H1 (cell line): Measurements from ENCODE around the gene GRIN2B. TPM values are rescaled to one million over a fixed set of nuclear protein-coding genes. Genes with fewer than 3 reads are reported as not detected.
A peak's percentile ranks its signal among the peaks of the same experiment; 100 is the strongest.

Experiments
- CTCF ChIA-PET: fragments of 300-600 bp; sonication (Branson Sonifier 250); formaldehyde crosslinking; loops from one replicate; lab custom pipeline; 2021; ENCODE audit not compliant: partially characterized antibody; lab: Charles Lee
- POLR2A ChIA-PET: fragments of 300-600 bp; sonication (Branson Sonifier 250); formaldehyde crosslinking; loops from one replicate; lab custom pipeline; 2021; ENCODE audit warnings: inconsistent platforms; ENCODE audit not compliant: partially characterized antibody; lab: Charles Lee
- DNase-seq, 2 experiments: peaks; one replicate each; pipeline versions ENCODE4 v3.0.0 to v3.0.0-alpha.2; 2010 to 2022; ENCODE audit warnings: low spot score in 2 of 2, low read depth in 1 of 2, mixed read lengths in 1 of 2
- FAIRE-seq: peaks from 2 replicates; lab custom pipeline; 2011; peaks lifted over from hg19 to GRCh38; lab: Jason Lieb, UNC
- H2AFZ ChIP-seq: 2 replicates; pipeline ENCODE4 v1.8.1; 2012; ENCODE audit warnings: low read length, inconsistent platforms
- H2AK5ac ChIP-seq: 2 replicates; pipeline ENCODE4 v1.6.1; 2013; ENCODE audit warnings: low read depth, low read length
- H2BK120ac ChIP-seq: replicated peaks from 2 replicates; pipeline ENCODE3; 2013; ENCODE audit warnings: low read depth, low read length, inconsistent platforms
- H2BK12ac ChIP-seq: 2 replicates; pipeline ENCODE4 v1.6.1; 2013; ENCODE audit warnings: low read depth, low read length
- H2BK15ac ChIP-seq: 2 replicates; pipeline ENCODE4 v1.6.1; 2013; ENCODE audit warnings: low read length
- H2BK20ac ChIP-seq: 2 replicates; pipeline ENCODE4 v1.6.1; 2013; ENCODE audit warnings: low read length
- H2BK5ac ChIP-seq: 2 replicates; pipeline ENCODE4 v1.6.1; 2013; ENCODE audit warnings: low read depth, low read length
- H3K14ac ChIP-seq: 2 replicates; pipeline ENCODE4 v1.6.1; 2013; ENCODE audit warnings: inconsistent platforms; ENCODE audit not compliant: insufficient read length
- H3K18ac ChIP-seq: 2 replicates; pipeline ENCODE4 v1.6.1; 2013; ENCODE audit warnings: low read length; ENCODE audit errors: extremely low read depth
- H3K23ac ChIP-seq: 2 replicates; pipeline ENCODE4 v1.6.1; 2013; ENCODE audit warnings: inconsistent platforms; ENCODE audit not compliant: insufficient read length
- H3K23me2 ChIP-seq: 2 replicates; pipeline ENCODE4 v1.6.1; 2013; ENCODE audit warnings: low read depth, low read length
- H3K27ac ChIP-seq: 2 replicates; pipeline ENCODE4 v1.6.1; 2011; ENCODE audit warnings: low read depth, low read length, inconsistent platforms
- H3K27me3 ChIP-seq, 4 experiments: replicated peaks in 1 of 4; 1 replicate in 1 of 4; 2 replicates in 3 of 4; pipeline versions ENCODE4 v1.6.1 to v1.8.1; 2011 to 2013; ENCODE audit warnings: low read length in 3 of 4, mild to moderate bottlenecking in 3 of 4, inconsistent platforms in 2 of 4, mixed read lengths in 2 of 4, moderate library complexity in 1 of 4; ENCODE audit not compliant: control insufficient read depth in 3 of 4, insufficient read depth in 3 of 4; ENCODE audit errors: extremely low read depth in 1 of 4
- H3K36me3 ChIP-seq, 4 experiments: 2 replicates each; pipeline versions ENCODE4 v1.6.1 to v1.8.1; 2011 to 2013; ENCODE audit warnings: mild to moderate bottlenecking in 4 of 4, low read length in 3 of 4, moderate library complexity in 2 of 4, control low read depth in 1 of 4, inconsistent platforms in 1 of 4; ENCODE audit not compliant: insufficient read depth in 4 of 4, control insufficient read depth in 2 of 4
- H3K4ac ChIP-seq: replicated peaks from 2 replicates; pipeline ENCODE3; 2013; ENCODE audit warnings: low read length, low read depth, mixed read lengths, inconsistent platforms; ENCODE audit not compliant: insufficient read length
- H3K4me1 ChIP-seq, 4 experiments: replicated peaks in 1 of 4; 1 replicate in 1 of 4; 2 replicates in 3 of 4; pipeline versions ENCODE4 v1.6.1 to v1.8.1; 2011 to 2013; ENCODE audit warnings: low read length in 3 of 4, inconsistent platforms in 2 of 4, mixed read lengths in 1 of 4; ENCODE audit not compliant: insufficient read depth in 4 of 4, control insufficient read depth in 3 of 4
- H3K4me2 ChIP-seq, 2 experiments: 2 replicates each; pipeline versions ENCODE4 v1.6.1 to v1.8.1; 2011 to 2013; ENCODE audit warnings: low read depth in 2 of 2, low read length in 2 of 2, control low read depth in 1 of 2, inconsistent platforms in 1 of 2, mild to moderate bottlenecking in 1 of 2; ENCODE audit not compliant: insufficient read depth in 1 of 2
- H3K4me3 ChIP-seq, 4 experiments: fragments of 200-600, 300-600 bp in 1 of 4; sonication (generic), shearing (Covaris generic), sonication (Bioruptor Twin) in 1 of 4; 2 replicates each; pipeline versions ENCODE4 v1.5.1 to v1.8.1; 2011 to 2016; ENCODE audit warnings: low read length in 4 of 4, low read depth in 3 of 4, control low read depth in 2 of 4, inconsistent platforms in 2 of 4, mild to moderate bottlenecking in 2 of 4, mixed read lengths in 1 of 4, moderate library complexity in 1 of 4; ENCODE audit not compliant: insufficient read depth in 2 of 4; ENCODE audit errors: extremely low read depth in 1 of 4
- H3K56ac ChIP-seq: replicated peaks from 2 replicates; pipeline ENCODE3; 2013; ENCODE audit warnings: low read depth, mild to moderate bottlenecking, mixed read lengths, low read length, inconsistent platforms; ENCODE audit not compliant: insufficient read length
- H3K79me1 ChIP-seq: 2 replicates; pipeline ENCODE4 v1.6.1; 2013; ENCODE audit warnings: low read depth, low read length, control low read depth
- H3K79me2 ChIP-seq, 2 experiments: 2 replicates each; pipeline versions ENCODE4 v1.6.1 to v1.8.1; 2012 to 2013; ENCODE audit warnings: low read length in 2 of 2, mild to moderate bottlenecking in 2 of 2, inconsistent platforms in 1 of 2; ENCODE audit not compliant: insufficient read depth in 2 of 2, control insufficient read depth in 1 of 2
- H3K9ac ChIP-seq, 4 experiments: replicated peaks in 1 of 4; 1 replicate in 1 of 4; 2 replicates in 3 of 4; pipeline versions ENCODE4 v1.6.1 to v1.8.1; 2011 to 2013; ENCODE audit warnings: low read depth in 3 of 4, low read length in 3 of 4, control low read depth in 2 of 4, mild to moderate bottlenecking in 2 of 4, moderate library complexity in 2 of 4, inconsistent platforms in 1 of 4; ENCODE audit errors: extremely low read depth in 1 of 4
- H3K9me3 ChIP-seq, 2 experiments: 2 replicates each; pipeline versions ENCODE4 v1.6.1 to v1.8.1; 2012 to 2013; ENCODE audit warnings: mild to moderate bottlenecking in 2 of 2, moderate library complexity in 2 of 2, control low read depth in 1 of 2, inconsistent platforms in 1 of 2, low read depth in 1 of 2, low read length in 1 of 2, mixed read lengths in 1 of 2; ENCODE audit not compliant: insufficient read depth in 2 of 2
- H4K20me1 ChIP-seq, 2 experiments: replicated peaks in 1 of 2; 2 replicates each; pipeline versions ENCODE3 to v1.8.1; 2011 to 2013; ENCODE audit warnings: inconsistent platforms in 2 of 2, low read length in 2 of 2, mild to moderate bottlenecking in 1 of 2; ENCODE audit not compliant: insufficient read depth in 2 of 2, control insufficient read depth in 1 of 2
- H4K5ac ChIP-seq: 2 replicates; pipeline ENCODE4 v1.6.1; 2013; ENCODE audit warnings: low read length, low read depth, mixed read lengths, inconsistent platforms; ENCODE audit not compliant: insufficient read length
- H4K8ac ChIP-seq: 2 replicates; pipeline ENCODE4 v1.8.0; 2013; ENCODE audit warnings: mild to moderate bottlenecking, moderate library complexity, low read length, inconsistent platforms; ENCODE audit not compliant: insufficient read depth; ENCODE audit errors: extremely low read depth
- H4K91ac ChIP-seq: replicated peaks from 2 replicates; pipeline ENCODE3; 2013; ENCODE audit warnings: low read length, mixed read lengths, inconsistent platforms; ENCODE audit not compliant: insufficient read length
- BACH1 ChIP-seq: IDR thresholded peaks from 2 replicates; pipeline ENCODE4 v1.6.1; 2012; ENCODE audit warnings: low read length, improper control_type of control experiment
- BCL11A ChIP-seq, 2 experiments: IDR thresholded peaks; one replicate each; pipeline ENCODE4 v1.6.1; 2011; ENCODE audit warnings: low read depth in 2 of 2, low read length in 2 of 2, mild to moderate bottlenecking in 2 of 2
- GABPA ChIP-seq: IDR thresholded peaks from 2 replicates; pipeline ENCODE4 v1.6.1; 2011; ENCODE audit warnings: mild to moderate bottlenecking, low read length, moderate library complexity, borderline replicate concordance; ENCODE audit not compliant: insufficient read depth
- POLR2A ChIP-seq, 2 experiments: IDR thresholded peaks; 1 replicate in 1 of 2; 2 replicates in 1 of 2; pipeline ENCODE4 v1.6.1; 2011; ENCODE audit warnings: low read depth in 2 of 2, low read length in 2 of 2, mild to moderate bottlenecking in 2 of 2; ENCODE audit errors: control extremely low read depth in 1 of 2
- POLR2AphosphoS5 ChIP-seq: IDR thresholded peaks from 2 replicates; pipeline ENCODE4 v1.6.1; 2011; ENCODE audit warnings: low read depth, low read length
- RAD21 ChIP-seq, 2 experiments: IDR thresholded peaks in 1 of 2; conservative IDR thresholded peaks in 1 of 2; 2 replicates each; pipeline ENCODE4 v1.6.1; 2011; ENCODE audit warnings: low read depth in 2 of 2, low read length in 2 of 2, improper control_type of control experiment in 1 of 2, inconsistent platforms in 1 of 2, mild to moderate bottlenecking in 1 of 2, moderate library complexity in 1 of 2
- RBBP5 ChIP-seq: IDR thresholded peaks from 2 replicates; pipeline ENCODE4 v1.7.1; 2012; ENCODE audit warnings: low read depth, mild to moderate bottlenecking, inconsistent platforms, low read length, moderate library complexity, borderline replicate concordance
- SRF ChIP-seq: IDR thresholded peaks from 2 replicates; pipeline ENCODE4 v1.6.1; 2011; ENCODE audit warnings: mild to moderate bottlenecking, low read depth, low read length, moderate library complexity
- TAF1 ChIP-seq: IDR thresholded peaks from 2 replicates; pipeline ENCODE4 v1.6.1; 2011; ENCODE audit warnings: mild to moderate bottlenecking, low read depth, low read length
- TBP ChIP-seq: IDR thresholded peaks from 2 replicates; pipeline ENCODE4 v1.6.1; 2011; ENCODE audit warnings: low read depth, low read length, improper control_type of control experiment
- WGBS, 2 experiments: shearing (Covaris generic) in 1 of 2; methylation state at CpG; one replicate each; pipeline versions ENCODE4 v1.1.6 to v1.1.7; 2013 to 2015; ENCODE audit warnings: low lambda C conversion rate in 2 of 2, mixed read lengths in 2 of 2, inconsistent platforms in 1 of 2, low coverage in 1 of 2, missing lambda C conversion rate in 1 of 2; ENCODE audit not compliant: insufficient replicate concordance in 2 of 2, insufficient coverage in 1 of 2, insufficient read length in 1 of 2; ENCODE audit errors: extremely low coverage in 1 of 2, missing lambda C conversion rate in 1 of 2; 5-methylcytosine and 5-hydroxymethylcytosine counted together
- polyA plus RNA-seq, 7 experiments: library from polyadenylated mRNA; depleted of rRNA in 3 of 7; stranded (reverse) in 5 of 7; unstranded in 2 of 7; fragments of >200 nt in 5 of 7; fragments of 200-250 nt in 2 of 7; gene quantifications; 1 replicate in 5 of 7; 2 replicates in 1 of 7; 4 replicates in 1 of 7; pipeline versions ENCODE4 v1.2.1 to v1.2.3, GENCODE V29; 2011 to 2013; ENCODE audit warnings: missing spikeins in 2 of 7, mixed read lengths in 2 of 7
- total RNA-seq: library from RNA; stranded (reverse); fragmentation: NEBNext Ultra II Directional; extraction: Animal tissue kit (Norgen Biotek cat#: 25700); gene quantifications from 2 replicates; pipeline ENCODE4 v1.2.1, GENCODE V29; 2021

Gene GRIN2B
- total and polyA plus RNA-seq, 2 of the 8 experiments (the other 6 are each of a cell fraction or from before 2014, with no cell fraction given), result 0.68 to 3.2 TPM

DNA sequence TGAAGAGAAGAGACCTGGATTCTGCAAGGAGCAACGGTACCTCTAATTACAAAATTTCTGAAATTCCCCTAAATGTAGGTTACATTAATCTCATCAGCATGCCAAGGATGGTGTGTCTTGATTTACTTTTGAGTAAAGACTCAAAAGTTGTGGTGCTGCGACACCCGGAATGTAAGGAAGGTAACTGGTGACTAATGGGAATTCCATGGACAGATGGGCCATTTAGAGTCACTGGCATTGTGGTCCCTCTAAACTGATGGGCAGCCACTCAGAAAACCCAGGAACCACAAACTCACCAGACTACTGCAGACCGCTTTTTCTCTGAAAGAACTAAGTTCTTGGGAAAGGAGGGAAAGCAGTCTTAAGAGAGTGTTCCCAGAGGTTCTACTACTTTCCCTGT is 32.8 kb downstream of the GRIN2B start:
- FAIRE-seq (no peak), DNase-seq (no peak)
- Histone ChIP-seq H2AFZ (no peak overlapping the region), H3K23me2 (no peaks in the 10 kb centered on the region), H3K9ac (no peak overlapping the region), H3K4me1 (peaks cover 0 to 3% (median 0%) of the 10 kb centered on the region in 4 experiments; a peak in 2 of 7 replicates), H3K36me3 (no peaks in the 10 kb centered on the region), H3K79me2 (no peaks in the 10 kb centered on the region), H2BK12ac (peak overlapping the region; percentile 5; the same call in 1 of the 2 replicates), H2AK5ac (no peak overlapping the region), H3K79me1 (no peaks in the 10 kb centered on the region), H3K27ac (no peak overlapping the region), H2BK120ac (no peak overlapping the region), H4K20me1 (no peaks in the 10 kb centered on the region), H3K4ac (no peak overlapping the region), H4K5ac (no peak overlapping the region), H3K4me3 (no peak overlapping the region), H3K4me2 (no peak overlapping the region), H2BK5ac (no peak overlapping the region), H3K27me3 (no peaks in the 10 kb centered on the region), H2BK15ac (no peak overlapping the region), H3K23ac (no peak overlapping the region), H3K18ac (no peak overlapping the region), H4K8ac (no peak overlapping the region), H3K9me3 (no peaks in the 10 kb centered on the region), H4K91ac (no peak overlapping the region), H3K56ac (no peak overlapping the region), H3K14ac (no peak overlapping the region), H2BK20ac (no peak overlapping the region)
- WGBS, 2 experiments, result 87% methylated on average over 4 of the region's 4 CpGs; no CpG with 5 or more reads in 1 of the 2 experiments
- TF ChIP-seq SRF (no peak), POLR2AphosphoS5 (no peak), GABPA (no peak), TAF1 (no peak), RBBP5 (no peak), BCL11A (IDR thresholded peaks at IDR 0.05; ENCODE audit: low read depth in 2 of 2, low read length in 2 of 2) (no peak), POLR2A (IDR thresholded peaks at IDR 0.05; ENCODE audit: control extremely low read depth in 1 of 2, low read depth in 2 of 2, low read length in 2 of 2) (no peak), RAD21 (IDR thresholded peaks at IDR 0.05 in 1 of 2, conservative IDR thresholded peaks at IDR 0.05 in 1 of 2; ENCODE audit: low read depth in 2 of 2, low read length in 2 of 2) (no peak), BACH1 (no peak), TBP (no peak)
- CTCF ChIA-PET, result no interaction called here
- POLR2A ChIA-PET, result no interaction called here
